Calu3 (cell line): Measurements from ENCODE around the gene TMEM256. TPM values are rescaled to one million over a fixed set of nuclear protein-coding genes. Genes with fewer than 3 reads are reported as not detected.
"Not testable (repeated sequence)": the region's sequence is repeated elsewhere in the genome, so short reads cannot be mapped to it uniquely, and the experiment has no call there.

Source experiments
- BruUV-seq: library from RNA; stranded (reverse); fragments of 400-500 nt; replicated peaks from 2 replicates; lab custom pipeline; 2021; lab: Mats Ljungman, UMichigan
- CTCF ChIA-PET: fragments of 300-600 bp; sonication (Branson Sonifier 250); formaldehyde crosslinking; loops from one replicate; lab custom pipeline; 2022; ENCODE audit warnings: antibody characterized with exemption; lab: Charles Lee
- DNase-seq: peaks from one replicate; pipeline ENCODE4 v3.0.0; 2022
- H3K27ac Mint-ChIP-seq: one replicate; pipeline ENCODE4 v1.8.0; 2022; ENCODE audit warnings: mixed read lengths; ENCODE audit not compliant: unreplicated experiment
- H3K27me3 Mint-ChIP-seq: one replicate; pipeline ENCODE4 v1.8.0; 2022; ENCODE audit warnings: mixed read lengths; ENCODE audit not compliant: unreplicated experiment
- H3K36me3 Mint-ChIP-seq: one replicate; pipeline ENCODE4 v1.8.0; 2022; ENCODE audit warnings: mild to moderate bottlenecking, moderate library complexity, mixed read lengths; ENCODE audit not compliant: insufficient read depth, unreplicated experiment
- H3K4me1 Mint-ChIP-seq: one replicate; pipeline ENCODE4 v1.8.0; 2022; ENCODE audit warnings: mild to moderate bottlenecking, low read depth, mixed read lengths; ENCODE audit not compliant: unreplicated experiment
- H3K4me3 Mint-ChIP-seq: one replicate; pipeline ENCODE4 v1.8.0; 2022; ENCODE audit warnings: mild to moderate bottlenecking, low read depth, moderate library complexity, mixed read lengths; ENCODE audit not compliant: unreplicated experiment
- H3K9me3 Mint-ChIP-seq: one replicate; pipeline ENCODE4 v1.8.0; 2022; ENCODE audit warnings: low read depth, mixed read lengths; ENCODE audit not compliant: unreplicated experiment
- CTCF ChIP-seq: fragments of 200-600 bp; IDR thresholded peaks from one replicate; pipeline ENCODE4 v1.8.0; 2022; ENCODE audit warnings: antibody characterized with exemption; ENCODE audit not compliant: unreplicated experiment
- intact Hi-C: fragments of 100-400 bp; cut with micrococcal nuclease; formaldehyde crosslinking; loops from one replicate; pipeline ENCODE4 v1.10.0; 2022; ENCODE audit not compliant: unreplicated experiment
- total RNA-seq: library from RNA; stranded (reverse); gene quantifications from 2 replicates; pipeline ENCODE4 v1.2.3, GENCODE V29; 2022

The TMEM256 gene
- total RNA-seq, 1 experiment from 2014 or later, result 47.8 TPM

GRCh38 chr17:7367918-7368598 lies 35.8 kb downstream of the TMEM256 start:
- CTCF ChIA-PET, result no interaction called here
- Mint-ChIP-seq H3K4me1 (no peaks in the 10 kb centered on the region), H3K27ac (no peak overlapping the region), H3K27me3 (peaks cover 13% of the 10 kb centered on the region), H3K36me3 (no peaks in the 10 kb centered on the region), H3K9me3 (no peaks in the 10 kb centered on the region), H3K4me3 (no peak overlapping the region)
- TF ChIP-seq CTCF, result no peak
- no peak for DNase-seq
- no TSS peak for BruUV-seq
- intact Hi-C loops, result no loop called here

- Mint-ChIP-seq H3K9me3 (no peaks in the 10 kb centered on the region), H3K4me1 (no peaks in the 10 kb centered on the region), H3K27ac (no peak overlapping the region), H3K4me3 (no peak overlapping the region), H3K27me3 (peaks cover 13% of the 10 kb centered on the region), H3K36me3 (no peaks in the 10 kb centered on the region)
- CTCF ChIA-PET, result no interaction called here
- intact Hi-C loops, result no loop called here
- BruUV-seq, result no TSS peak
- no peak for TF ChIP-seq CTCF
- DNase-seq, result no peak
These were observed 36.8 kb downstream of the TMEM256 start for GRCh38 chr17:7367083-7367482.

DNA sequence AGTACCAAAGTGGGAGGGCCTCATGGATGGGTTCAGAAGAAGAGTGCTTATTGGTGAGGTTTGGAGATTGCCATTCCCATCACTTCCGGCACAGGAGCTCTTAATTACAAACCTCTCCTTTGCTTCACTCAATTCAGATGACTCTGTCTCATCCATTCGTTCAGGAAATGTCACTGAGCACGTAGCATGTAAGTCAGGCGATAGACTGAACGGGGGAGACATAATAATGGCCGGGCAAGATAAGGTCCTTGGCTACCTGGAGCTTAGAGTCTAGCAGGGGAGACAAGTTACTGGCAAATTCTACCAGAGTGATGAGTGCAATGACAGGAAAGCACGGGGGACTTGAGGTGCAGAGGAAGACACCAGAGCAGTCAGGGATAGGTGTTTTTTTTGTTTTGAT lies 37.9 kb downstream of the TMEM256 start:
- BruUV-seq, H3K36me3 Mint-ChIP-seq, intact Hi-C loops, H3K27ac Mint-ChIP-seq, H3K4me3 Mint-ChIP-seq, H3K4me1 Mint-ChIP-seq, H3K9me3 Mint-ChIP-seq, DNase-seq: not testable (repeated sequence)
- H3K27me3 Mint-ChIP-seq, result peaks cover 13% of the 10 kb centered on the region
- CTCF ChIA-PET, result interaction anchor here (0.6 kb wide), 1 partner anchor 69 kb away, joined by 3 read pairs; no protein-coding TSS in a partner anchor

DNA sequence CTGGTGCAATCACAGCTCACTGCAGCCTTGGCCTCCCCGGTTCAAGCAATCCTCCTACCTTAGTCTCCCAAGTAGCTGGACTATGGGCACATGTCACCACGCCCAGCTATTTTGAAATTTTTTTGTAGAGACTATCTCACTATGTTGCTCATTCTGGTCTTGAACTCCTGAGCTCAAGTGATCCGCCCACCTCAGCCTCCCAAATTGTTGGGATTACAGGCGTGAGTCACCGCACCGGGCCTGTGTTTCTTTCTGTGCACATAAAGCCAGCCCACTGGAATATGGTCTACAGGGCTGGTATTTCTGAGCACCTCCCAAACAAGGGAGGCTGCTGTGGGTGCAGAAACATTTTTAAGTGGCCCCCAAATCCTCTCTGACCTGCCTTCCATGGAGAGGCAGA lies 40.6 kb downstream of the TMEM256 start:
- Mint-ChIP-seq H3K27ac (no peak overlapping the region), H3K27me3 (no peaks in the 10 kb centered on the region), H3K36me3 (no peaks in the 10 kb centered on the region), H3K9me3 (no peaks in the 10 kb centered on the region), H3K4me1 (no peaks in the 10 kb centered on the region), H3K4me3 (no peak overlapping the region)
- TF ChIP-seq CTCF, result no peak
- DNase-seq, result no peak
- no TSS peak for BruUV-seq
- CTCF ChIA-PET, result interaction anchor here (0.7 kb wide), 1 partner anchor 93 kb away, joined by 6 read pairs; no protein-coding TSS in a partner anchor
- intact Hi-C loops, result no loop called here

GRCh38 chr17:7361906-7362305 lies 42.0 kb downstream of the TMEM256 start:
- no peak for TF ChIP-seq CTCF
- CTCF ChIA-PET, result no interaction called here
- no peak for DNase-seq
- intact Hi-C loops, result no loop called here
- Mint-ChIP-seq H3K27ac (no peak overlapping the region), H3K4me1 (no peaks in the 10 kb centered on the region), H3K9me3 (no peaks in the 10 kb centered on the region), H3K36me3 (no peaks in the 10 kb centered on the region), H3K4me3 (no peak overlapping the region), H3K27me3 (no peaks in the 10 kb centered on the region)
- BruUV-seq, result no TSS peak
